HL-60/S4 treated with retinoic acid at 250 ng/mL for 4 days and 3 days (cell line): ENCODE data around the gene FUT3.
"Not testable (repeated sequence)": the region's sequence is repeated elsewhere in the genome, so short reads cannot be mapped to it uniquely, and the experiment has no call there.

Source experiments
- in situ Hi-C: fragments of 300-500 bp; cut with MboI; formaldehyde crosslinking; loops from 2 replicates; pipeline ENCODE4 v1.7.0; 2022; ENCODE audit warnings: low sequenced_read_pairs

The FUT3 gene

DNA sequence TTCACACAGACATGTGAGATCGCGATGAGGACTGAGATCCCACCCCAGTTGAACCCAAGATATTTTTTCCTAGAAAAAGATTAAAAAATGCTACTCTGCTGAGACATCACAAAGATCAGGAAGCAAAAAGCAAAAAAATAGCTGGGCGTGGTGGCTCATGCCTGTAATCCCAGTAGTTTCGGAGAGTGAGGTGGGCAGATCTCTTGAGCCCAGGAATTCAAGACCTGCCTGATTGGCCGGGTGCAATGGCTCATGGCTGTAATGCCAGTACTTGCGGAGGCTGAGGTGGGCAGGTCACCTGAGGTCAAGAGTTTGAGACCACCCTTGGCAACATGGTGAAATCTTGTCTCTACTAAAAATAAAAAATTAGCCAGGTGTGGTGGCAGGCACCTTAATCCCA is 1.1 kb downstream of the FUT3 start:
- in situ Hi-C loops, result no loop called here

- in situ Hi-C loops, result not testable (repeated sequence)
Observed at GRCh38 chr19:5848621-5849020, 2.6 kb downstream of the FUT3 start.

DNA sequence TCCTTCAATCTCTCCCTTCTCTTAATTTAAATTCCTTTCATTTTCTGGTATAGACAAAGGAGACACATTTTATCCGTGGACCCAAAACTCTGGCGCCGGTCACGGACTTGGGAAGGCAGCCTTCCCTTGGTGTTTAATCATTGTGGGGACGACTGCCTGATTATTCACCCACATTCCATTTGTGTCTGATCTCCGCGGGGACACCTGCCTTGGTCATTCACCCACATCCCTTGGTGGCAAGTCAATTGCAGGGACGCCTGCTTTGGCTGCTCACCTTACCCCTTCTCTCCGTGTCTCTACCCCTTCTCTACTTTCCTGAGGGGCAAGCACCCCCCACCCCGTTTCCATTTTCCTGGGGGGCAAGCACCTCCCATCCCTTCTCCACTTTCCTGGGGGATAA is 3.4 kb downstream of the FUT3 start:
- in situ Hi-C loops, result not testable (repeated sequence)

- in situ Hi-C loops, result no loop called here
Observed at GRCh38 chr19:5844456-5845433, 6.5 kb downstream of the FUT3 start.

GRCh38 chr19:5843295-5843927 is 7.8 kb downstream of the FUT3 start:
- in situ Hi-C loops, result no loop called here

DNA sequence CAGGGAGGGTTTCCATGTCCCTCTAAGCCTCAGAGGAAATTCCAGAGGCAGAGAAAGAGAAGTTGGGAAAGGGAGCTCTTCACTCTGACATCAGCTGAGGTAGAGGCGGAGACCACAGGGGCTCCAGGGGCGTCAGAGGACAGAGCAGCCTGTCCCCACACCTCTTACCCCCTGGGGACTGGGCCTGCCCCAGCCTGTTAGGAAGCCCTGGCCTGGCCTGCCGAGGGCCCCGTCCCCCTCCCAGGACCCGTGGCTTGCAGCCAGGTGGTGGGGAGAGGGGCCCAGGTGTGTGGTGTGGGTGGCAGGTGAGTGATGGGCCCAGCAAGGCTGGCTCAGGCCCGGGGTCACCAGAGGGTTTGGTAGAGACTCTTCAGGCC is 9.5 kb downstream of the FUT3 start:
- in situ Hi-C loops, result not testable (repeated sequence)

DNA sequence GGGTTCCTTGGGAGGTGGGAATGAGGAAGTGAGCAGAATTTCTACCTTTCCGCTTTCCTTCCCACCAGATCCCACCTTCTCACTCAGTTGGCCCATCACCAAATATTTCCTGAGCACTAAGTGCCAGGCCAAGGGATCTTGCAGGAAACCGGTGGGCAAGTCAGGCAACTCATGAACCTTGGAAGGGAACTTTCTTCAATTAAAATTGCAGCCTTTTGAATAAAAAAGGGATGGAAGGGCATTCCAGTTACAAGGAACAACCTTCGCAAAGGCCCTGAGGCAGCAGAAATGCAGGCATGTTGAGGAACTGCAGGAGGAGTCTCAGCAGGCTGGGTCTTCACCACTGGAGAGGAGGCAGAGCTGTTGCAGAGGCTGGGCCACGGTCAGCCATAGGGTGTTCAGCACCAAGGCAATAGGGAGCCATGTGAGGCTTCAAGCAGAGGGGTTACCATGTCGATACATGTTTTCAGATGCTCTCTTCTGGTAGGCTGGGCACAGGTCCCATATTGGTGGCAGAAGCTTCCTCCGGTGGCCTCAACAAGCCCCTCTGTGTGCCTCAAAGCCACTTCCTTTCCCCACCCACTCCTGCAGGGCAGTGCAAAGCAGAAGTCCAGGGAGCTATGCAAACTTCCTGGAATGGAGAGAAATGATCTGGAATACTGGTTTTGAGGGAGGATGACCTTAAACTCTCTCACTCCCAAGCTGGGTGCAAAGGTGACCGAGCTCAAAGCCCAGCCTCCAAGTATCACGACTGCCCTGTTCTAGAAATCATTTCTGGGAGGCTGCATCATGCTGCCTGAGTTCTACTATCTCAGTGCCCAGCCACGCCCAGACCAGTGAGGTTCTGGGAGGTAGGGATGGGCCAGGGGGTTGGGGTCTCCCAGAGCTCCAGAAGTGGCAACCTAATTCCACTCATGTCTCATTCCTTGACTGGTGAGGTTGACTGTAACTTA is 11.9 kb downstream of the FUT3 start, which contains the start of gene FUT6:
Gene FUT6, minus strand, starts transcription at position 638 of the 953 bp plus-strand sequence. CDS start 7,135 bp downstream, outside the sequence.
- in situ Hi-C loops, result no loop called here

- in situ Hi-C loops, result no loop called here
Observed at GRCh38 chr19:5838353-5839064, 12.7 kb downstream of the FUT3 start.

DNA sequence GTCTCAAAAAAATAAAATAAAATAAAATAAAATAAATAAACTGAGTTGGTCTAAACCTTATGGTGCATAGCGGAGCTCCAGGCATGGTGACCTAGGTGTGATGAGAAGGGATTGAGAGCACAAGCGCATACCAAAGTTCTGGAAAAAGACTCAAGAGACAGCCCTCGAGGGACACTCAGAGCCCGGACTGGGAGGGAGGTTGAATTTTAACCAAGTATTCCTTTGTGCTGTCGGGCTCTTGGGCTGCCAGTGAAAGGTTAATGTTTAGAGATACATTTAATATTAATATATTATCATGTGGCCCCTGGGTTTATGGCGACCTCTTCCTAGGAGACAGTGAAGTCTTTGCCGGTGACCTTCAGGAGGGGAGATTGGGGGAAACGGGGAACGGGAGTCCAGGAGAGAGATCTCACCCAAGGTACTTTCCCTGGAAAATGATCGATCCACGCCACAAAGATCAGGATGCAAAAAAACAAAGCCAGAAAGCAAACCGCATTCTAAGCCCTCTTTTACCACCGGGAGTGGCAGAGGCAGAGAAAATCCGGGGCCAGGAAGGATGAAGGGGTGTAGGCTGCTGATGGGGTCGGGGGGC is 13.4 kb downstream of the FUT3 start:
- in situ Hi-C loops, result no loop called here

DNA sequence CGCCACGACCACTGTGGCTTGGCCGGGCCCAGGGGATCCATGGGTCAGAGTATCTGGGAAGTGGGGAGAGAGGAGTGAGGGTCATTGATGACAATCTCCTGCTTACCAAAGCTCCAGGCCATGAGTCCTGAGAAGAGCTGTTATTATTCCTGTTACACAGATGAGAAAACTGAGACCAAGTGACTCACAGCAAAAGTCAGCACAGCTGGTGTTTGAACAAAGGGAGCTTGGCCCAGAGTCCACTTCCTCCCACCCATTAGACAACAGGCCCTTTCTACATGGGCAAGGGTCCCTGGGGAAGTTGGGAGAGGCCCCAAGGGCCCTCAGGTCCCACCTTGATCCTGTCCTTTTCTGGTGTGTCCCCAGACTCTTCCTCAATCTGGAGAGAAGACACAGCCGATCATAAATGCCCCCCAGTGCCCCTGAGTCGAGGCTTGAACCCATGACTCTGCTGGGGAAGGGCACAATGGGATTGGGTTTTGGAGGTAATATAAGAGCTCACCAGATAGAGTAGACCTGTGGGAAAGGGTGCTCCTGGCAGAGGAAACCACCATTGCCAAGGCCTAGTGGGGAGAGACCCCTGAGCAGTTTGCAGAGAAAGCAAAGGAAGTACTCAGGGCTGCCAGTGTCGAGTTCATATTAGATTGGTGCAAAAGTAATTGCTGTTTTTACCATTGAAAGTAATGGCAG is 18.6 kb downstream of the FUT3 start:
- in situ Hi-C loops, result no loop called here

GRCh38 chr19:5832061-5832460 is 19.2 kb downstream of the FUT3 start:
- in situ Hi-C loops, result no loop called here

- in situ Hi-C loops, result no loop called here
Observed at GRCh38 chr19:5831159-5831558, 20.1 kb downstream of the FUT3 start.

DNA sequence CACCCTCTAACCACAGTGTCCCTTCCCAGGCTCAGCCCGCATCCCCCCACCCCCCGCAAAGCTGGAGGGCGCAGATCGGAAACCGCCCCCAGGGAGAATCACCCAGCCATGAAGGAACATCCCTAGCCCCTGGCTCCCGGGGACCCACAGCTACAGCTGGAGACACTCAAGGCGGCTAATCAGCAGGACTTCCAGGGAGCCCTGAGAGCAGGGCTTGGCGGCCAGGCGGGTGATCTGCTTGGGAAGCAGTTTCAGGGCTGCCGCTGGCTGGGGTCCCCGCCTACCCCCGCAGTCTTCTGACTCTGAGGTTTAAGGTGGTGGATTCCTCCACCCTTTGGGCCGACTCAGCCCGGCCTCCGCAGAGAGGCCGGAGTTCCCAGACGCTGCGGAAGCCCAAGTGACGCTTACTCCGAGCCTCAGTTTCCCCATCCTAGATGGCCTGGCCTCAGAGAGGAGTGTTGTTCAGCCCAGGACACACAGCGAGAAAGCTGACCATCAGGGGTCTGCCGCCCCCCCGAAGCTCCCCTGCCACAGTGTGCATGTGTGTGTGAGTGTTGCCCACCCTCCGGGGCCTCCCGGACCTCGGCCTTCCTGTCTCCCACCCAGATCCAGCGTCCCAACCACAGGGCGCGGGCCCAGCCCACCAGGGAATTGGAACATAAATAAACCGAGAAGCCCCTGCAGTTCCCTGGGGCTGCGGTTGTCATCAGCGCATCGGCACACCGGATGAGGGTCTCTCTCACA is 21.5 kb downstream of the FUT3 start:
- in situ Hi-C loops, result no loop called here

- in situ Hi-C loops, result no loop called here
Observed at GRCh38 chr19:5828661-5829566, 22.3 kb downstream of the FUT3 start.

DNA sequence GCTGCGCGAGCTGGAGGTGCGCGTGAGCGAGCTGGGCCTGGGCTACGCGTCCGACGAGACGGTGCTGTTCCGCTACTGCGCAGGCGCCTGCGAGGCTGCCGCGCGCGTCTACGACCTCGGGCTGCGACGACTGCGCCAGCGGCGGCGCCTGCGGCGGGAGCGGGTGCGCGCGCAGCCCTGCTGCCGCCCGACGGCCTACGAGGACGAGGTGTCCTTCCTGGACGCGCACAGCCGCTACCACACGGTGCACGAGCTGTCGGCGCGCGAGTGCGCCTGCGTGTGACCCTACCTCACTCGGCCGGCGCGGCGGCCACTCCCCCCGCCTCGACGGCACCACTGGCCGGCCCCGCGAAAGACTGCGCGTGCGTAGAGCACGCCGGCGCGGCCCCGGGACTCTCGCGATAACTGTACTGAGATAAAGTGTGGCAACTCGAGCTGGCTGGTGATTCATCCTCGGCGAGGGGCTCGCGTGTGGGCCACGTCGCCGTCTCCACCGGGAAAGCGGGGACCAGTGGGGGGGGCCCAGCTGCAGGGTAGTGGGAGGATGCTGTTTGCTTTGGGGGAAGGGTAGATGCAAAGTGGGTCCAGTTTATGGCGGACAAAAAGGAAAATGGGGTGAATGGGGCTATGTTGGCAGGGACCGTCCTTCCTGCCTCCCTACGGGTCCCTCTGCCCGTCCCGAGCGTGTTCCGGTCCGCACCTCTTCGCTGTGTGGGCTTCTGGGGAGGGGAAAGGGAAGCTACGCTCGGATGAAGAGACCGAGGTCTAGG is 23.2 kb downstream of the FUT3 start:
- in situ Hi-C loops, result no loop called here

- in situ Hi-C loops, result no loop called here
Observed at GRCh38 chr19:5827342-5827890, 23.8 kb downstream of the FUT3 start.
